SK-N-SH (cell line): ENCODE data around the gene SETD7. TPM values are rescaled to one million over a fixed set of nuclear protein-coding genes. Genes with fewer than 3 reads are reported as not detected.

Experiments
- CTCF ChIA-PET: fragments of 300-600, 350-600 bp; formaldehyde crosslinking; extraction: SDS; loops from one replicate; lab custom pipeline; 2021; lab: Yijun Ruan, JAX
- POLR2A ChIA-PET: fragments of 350-600 bp; sonication (Branson Sonifier 250); formaldehyde crosslinking; extraction: SDS; loops from one replicate; lab custom pipeline; 2020; ENCODE audit warnings: antibody characterized with exemption, inconsistent platforms; lab: Yijun Ruan, JAX
- DNase-seq: peaks from one replicate; pipeline ENCODE4 v3.0.0; 2012
- H2AFZ ChIP-seq: fragments of 200-600 bp; sonication (generic); 2 replicates; pipeline ENCODE4 v1.8.1; 2016; ENCODE audit warnings: antibody characterized with exemption, mild to moderate bottlenecking, low read depth
- H3F3A ChIP-seq: fragments of 200-600 bp; sonication (generic); replicated peaks from 2 replicates; pipeline ENCODE3; 2016; ENCODE audit warnings: antibody characterized with exemption, mild to moderate bottlenecking; ENCODE audit not compliant: insufficient read depth
- H3K27ac ChIP-seq, 2 experiments: fragments of 200-500 bp in 1 of 2; fragments of 200-600 bp in 1 of 2; sonication (Bioruptor generic) in 1 of 2; sonication (generic), shearing (Covaris generic) in 1 of 2; 2 replicates each; pipeline versions ENCODE4 v1.5.1 to v1.6.1; 2014 to 2016; ENCODE audit warnings: low read depth in 2 of 2, inconsistent platforms in 1 of 2, low read length in 1 of 2, mild to moderate bottlenecking in 1 of 2, mixed read lengths in 1 of 2
- H3K27me3 ChIP-seq: fragments of 200-600 bp; sonication (generic), shearing (Covaris generic); 2 replicates; pipeline ENCODE4 v1.6.1; 2016; ENCODE audit warnings: mixed run types; ENCODE audit not compliant: insufficient read depth
- H3K36me3 ChIP-seq, 2 experiments: fragments of 200-500 bp in 1 of 2; fragments of 200-600 bp in 1 of 2; sonication (Bioruptor generic) in 1 of 2; sonication (generic) in 1 of 2; replicated peaks in 1 of 2; 2 replicates each; pipeline versions ENCODE3 to v1.5.1; 2014 to 2016; ENCODE audit warnings: low read length in 1 of 2, mild to moderate bottlenecking in 1 of 2; ENCODE audit not compliant: insufficient read depth in 2 of 2, control insufficient read depth in 1 of 2
- H3K4me1 ChIP-seq, 2 experiments: fragments of 200-500 bp in 1 of 2; fragments of 200-600 bp in 1 of 2; sonication (Bioruptor generic) in 1 of 2; sonication (generic), shearing (Covaris generic) in 1 of 2; 2 replicates each; pipeline versions ENCODE4 v1.5.1 to v1.6.1; 2014 to 2016; ENCODE audit warnings: low read depth in 1 of 2, low read length in 1 of 2, mixed run types in 1 of 2; ENCODE audit not compliant: insufficient read depth in 2 of 2, control insufficient read depth in 1 of 2
- H3K4me2 ChIP-seq: fragments of 200-600 bp; sonication (generic), shearing (Covaris generic); 2 replicates; pipeline ENCODE4 v1.6.1; 2017; ENCODE audit warnings: mixed run types
- H3K4me3 ChIP-seq, 2 experiments: fragments of 200-500 bp in 1 of 2; fragments of 200-600 bp in 1 of 2; sonication (Bioruptor generic) in 1 of 2; sonication (generic), shearing (Covaris generic) in 1 of 2; 2 replicates each; pipeline versions ENCODE4 v1.5.1 to v1.8.1; 2014 to 2016; ENCODE audit warnings: low read depth in 2 of 2, inconsistent platforms in 1 of 2, low read length in 1 of 2, mild to moderate bottlenecking in 1 of 2, mixed read lengths in 1 of 2, moderate library complexity in 1 of 2
- H3K79me2 ChIP-seq: fragments of 200-600 bp; sonication (generic); 2 replicates; pipeline ENCODE4 v1.8.1; 2017; ENCODE audit warnings: mild to moderate bottlenecking; ENCODE audit not compliant: insufficient read depth
- H3K9ac ChIP-seq: fragments of 200-600 bp; sonication (generic); 2 replicates; pipeline ENCODE4 v1.6.1; 2017; ENCODE audit warnings: mixed run types
- H3K9me2 ChIP-seq: fragments of 200-600 bp; sonication (generic); 2 replicates; pipeline ENCODE4 v1.6.1; 2017; ENCODE audit warnings: mixed run types
- H3K9me3 ChIP-seq: fragments of 200-600 bp; sonication (generic); 2 replicates; pipeline ENCODE4 v1.6.1; 2017; ENCODE audit warnings: mixed run types, mild to moderate bottlenecking, moderate library complexity
- H4K20me1 ChIP-seq: fragments of 200-600 bp; sonication (generic); 2 replicates; pipeline ENCODE4 v1.6.1; 2017; ENCODE audit warnings: mild to moderate bottlenecking, mixed run types; ENCODE audit not compliant: insufficient read depth
- CHD2 ChIP-seq: fragments of 150-350 bp; IDR thresholded peaks from 2 replicates; pipeline ENCODE4 v1.6.1; 2018; ENCODE audit warnings: low read length; ENCODE audit not compliant: partially characterized antibody
- CTCF ChIP-seq: fragments of 200-600 bp; sonication (generic); IDR thresholded peaks from 2 replicates; pipeline ENCODE4 v1.6.1; 2017; ENCODE audit warnings: antibody characterized with exemption, mild to moderate bottlenecking, moderate library complexity
- FOSL2 ChIP-seq: IDR thresholded peaks from 2 replicates; pipeline ENCODE4 v1.4.0; 2012; ENCODE audit warnings: low read depth, mild to moderate bottlenecking, moderate library complexity, borderline replicate concordance
- GATA2 ChIP-seq: sonication (generic); formaldehyde crosslinking; IDR thresholded peaks from 2 replicates; pipeline ENCODE4 v1.5.0; 2020; ENCODE audit warnings: mild to moderate bottlenecking, missing genetic modification reagents
- PBX3 ChIP-seq: IDR thresholded peaks from 2 replicates; pipeline ENCODE4; 2012
- RAD21 ChIP-seq: IDR thresholded peaks from 2 replicates; pipeline ENCODE4 v1.6.1; 2012; ENCODE audit warnings: mild to moderate bottlenecking, low read length
- RFX5 ChIP-seq: IDR thresholded peaks from 2 replicates; pipeline ENCODE4 v1.6.1; 2012; ENCODE audit warnings: mild to moderate bottlenecking, improper control_type of control experiment, low read length
- RXRA ChIP-seq: IDR thresholded peaks from 2 replicates; pipeline ENCODE4 v1.4.0; 2012; ENCODE audit warnings: low read depth, mild to moderate bottlenecking, borderline replicate concordance
- SMC3 ChIP-seq: IDR thresholded peaks from 2 replicates; pipeline ENCODE4 v1.6.1; 2012; ENCODE audit warnings: low read depth, low read length, improper control_type of control experiment
- TEAD4 ChIP-seq: IDR thresholded peaks from 2 replicates; pipeline ENCODE4 v1.4.0; 2012; ENCODE audit warnings: mild to moderate bottlenecking, borderline replicate concordance; ENCODE audit not compliant: insufficient read depth
- YY1 ChIP-seq: IDR thresholded peaks from 2 replicates; pipeline ENCODE4 v1.4.0; 2012; ENCODE audit warnings: low read depth, mild to moderate bottlenecking
- ZBTB33 ChIP-seq: IDR thresholded peaks from 2 replicates; pipeline ENCODE4 v1.4.0; 2012; ENCODE audit warnings: low read depth, borderline replicate concordance
- WGBS: methylation state at CpG from one replicate; pipeline ENCODE4 v1.1.6; 2017; ENCODE audit warnings: low lambda C conversion rate; 5-methylcytosine and 5-hydroxymethylcytosine counted together
- polyA plus RNA-seq, 3 experiments: library from polyadenylated mRNA; depleted of rRNA; stranded (reverse); fragments of >200 nt; gene quantifications; 2 replicates each; pipeline ENCODE4 v1.2.3, GENCODE V29; 2012

SETD7 gene
- polyA plus RNA-seq, 1 of the 3 experiments (the other 2 are of a cell fraction), result 5.0 TPM

GRCh38 chr4:139532947-139533346, 23.1 kb downstream of the SETD7 start:
- no peaks in the 10 kb centered on the region for H4K20me1 ChIP-seq
- no peaks in the 10 kb centered on the region for H3K27me3 ChIP-seq
- H3K9me2 ChIP-seq, result no peaks in the 10 kb centered on the region
- H3F3A ChIP-seq, result peaks cover 11% of the 10 kb centered on the region
- DNase-seq, result no peak
- 92% methylated on average over 8 of the region's 8 CpGs for WGBS
- H3K79me2 ChIP-seq, result peaks cover 15% of the 10 kb centered on the region
- H3K4me3 ChIP-seq, result no peak overlapping the region
- ChIA-PET CTCF (no interaction called here), POLR2A (no interaction called here)
- peaks cover 10 to 24% of the 10 kb centered on the region in 2 experiments for H3K36me3 ChIP-seq
- no peak for TF ChIP-seq ZBTB33
- no peak for TF ChIP-seq FOSL2
- TF ChIP-seq GATA2, result no peak
- TF ChIP-seq PBX3, result no peak
- H3K9ac ChIP-seq, result no peak overlapping the region
- peaks cover 0 to 3% of the 10 kb centered on the region in 2 experiments; a peak in 1 of 4 replicates for H3K4me1 ChIP-seq
- no peaks in the 10 kb centered on the region for H3K9me3 ChIP-seq
- no peak overlapping the region for H2AFZ ChIP-seq
- no peak overlapping the region for H3K4me2 ChIP-seq
- no peak overlapping the region for H3K27ac ChIP-seq

GRCh38 chr4:139530833-139531427, 25.1 kb downstream of the SETD7 start:
- Histone ChIP-seq H3K36me3 (peaks cover 25 to 26% of the 10 kb centered on the region in 2 experiments), H3K9me3 (no peaks in the 10 kb centered on the region), H3K9me2 (no peaks in the 10 kb centered on the region), H3K4me1 (peaks cover 0 to 3% of the 10 kb centered on the region in 2 experiments; a peak in 1 of 4 replicates), H4K20me1 (no peaks in the 10 kb centered on the region), H3K9ac (no peak overlapping the region), H3F3A (peaks cover 11% of the 10 kb centered on the region), H3K4me2 (no peak overlapping the region), H3K27me3 (no peaks in the 10 kb centered on the region), H3K79me2 (peaks cover 4% of the 10 kb centered on the region; the same call in 1 of the 2 replicates), H2AFZ (no peak overlapping the region), H3K27ac (no peak overlapping the region), H3K4me3 (no peak overlapping the region; a peak in 1 of 4 replicates)
- peak; percentile 68 for DNase-seq
- ChIA-PET POLR2A (no interaction called here), CTCF (interaction anchor here (0.6 to 3.4 kb wide), 14 partner anchors 9 to 1272 kb away, joined by 3 to 17 read pairs (median 3); no protein-coding TSS in a partner anchor)
- 66% methylated on average over 6 of the region's 6 CpGs for WGBS
- TF ChIP-seq TEAD4, result no peak
- no peak for TF ChIP-seq RXRA
- TF ChIP-seq YY1, result no peak
- TF ChIP-seq SMC3, result peak; percentile 44
- no peak for TF ChIP-seq RFX5
- peak; percentile 64 for TF ChIP-seq RAD21
- no peak for TF ChIP-seq GATA2
- peak; percentile 62 for TF ChIP-seq CTCF
- no peak for TF ChIP-seq CHD2
